ENCODE data around the gene SLC17A9. TPM values are rescaled to one million over a fixed set of nuclear protein-coding genes. Genes with fewer than 3 reads are reported as not detected.

The SLC17A9 gene
- total RNA-seq, 4 donors from 2014 or later: 0.31 to 3.9 (median 1.4) TPM

- TF ChIP-seq POLR2A (IDR thresholded peaks at IDR 0.05): no peak
- WGBS, 2 donors: 86 to 90% methylated on average over 15 to 22 of the region's 22 CpGs
Observed at GRCh38 chr20:62935968-62936585, 16.4 kb upstream of the SLC17A9 start.

DNA sequence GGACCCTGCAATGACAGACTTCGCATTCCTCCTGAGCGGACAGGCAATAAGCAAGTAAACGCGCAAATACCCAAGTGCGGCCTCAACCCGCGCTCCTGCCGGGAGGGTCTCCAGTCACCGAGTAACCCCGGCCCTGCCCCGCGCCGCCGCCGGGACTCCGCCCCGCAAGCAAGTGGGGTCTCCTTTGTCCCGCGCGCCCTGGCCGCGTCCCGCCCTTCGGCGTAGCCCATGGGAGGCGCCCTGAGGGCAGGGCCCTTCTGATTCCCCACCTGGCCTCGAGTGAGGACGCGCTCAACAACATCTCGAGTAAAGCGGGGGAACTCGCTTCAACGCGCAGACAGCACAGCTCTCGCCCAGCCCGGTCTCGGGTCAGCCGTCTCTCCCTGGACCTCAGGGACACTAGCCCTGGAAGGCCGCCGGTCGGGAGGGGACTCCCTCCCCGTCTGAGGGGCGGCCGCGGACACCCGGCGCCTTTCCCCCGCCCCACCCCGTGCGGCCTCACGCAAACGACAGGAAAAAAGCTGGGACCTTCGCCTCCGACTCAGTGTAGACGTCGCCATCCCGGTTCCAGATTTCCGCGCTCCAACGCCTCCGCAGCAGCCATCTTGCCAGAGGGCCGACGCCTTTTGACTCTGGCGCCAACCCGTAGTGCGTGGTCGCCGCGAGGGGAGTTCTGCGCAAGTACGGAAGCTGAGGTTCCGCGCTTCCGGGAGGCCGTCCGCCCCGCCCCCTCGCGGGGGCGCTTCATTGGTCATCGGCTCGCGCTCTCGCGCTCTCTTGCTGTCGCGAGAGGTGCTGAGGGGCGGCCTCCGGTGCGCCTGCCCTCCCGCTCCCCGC is 15.0 kb upstream of the SLC17A9 start:
- intact Hi-C loops (cut with DNase I): no loop called here
- peak in 3 of 4 donors; percentile 41 to 81 (median 61) for TF ChIP-seq POLR2A (IDR thresholded peaks at IDR 0.05)
- TF ChIP-seq, protein P1, sequence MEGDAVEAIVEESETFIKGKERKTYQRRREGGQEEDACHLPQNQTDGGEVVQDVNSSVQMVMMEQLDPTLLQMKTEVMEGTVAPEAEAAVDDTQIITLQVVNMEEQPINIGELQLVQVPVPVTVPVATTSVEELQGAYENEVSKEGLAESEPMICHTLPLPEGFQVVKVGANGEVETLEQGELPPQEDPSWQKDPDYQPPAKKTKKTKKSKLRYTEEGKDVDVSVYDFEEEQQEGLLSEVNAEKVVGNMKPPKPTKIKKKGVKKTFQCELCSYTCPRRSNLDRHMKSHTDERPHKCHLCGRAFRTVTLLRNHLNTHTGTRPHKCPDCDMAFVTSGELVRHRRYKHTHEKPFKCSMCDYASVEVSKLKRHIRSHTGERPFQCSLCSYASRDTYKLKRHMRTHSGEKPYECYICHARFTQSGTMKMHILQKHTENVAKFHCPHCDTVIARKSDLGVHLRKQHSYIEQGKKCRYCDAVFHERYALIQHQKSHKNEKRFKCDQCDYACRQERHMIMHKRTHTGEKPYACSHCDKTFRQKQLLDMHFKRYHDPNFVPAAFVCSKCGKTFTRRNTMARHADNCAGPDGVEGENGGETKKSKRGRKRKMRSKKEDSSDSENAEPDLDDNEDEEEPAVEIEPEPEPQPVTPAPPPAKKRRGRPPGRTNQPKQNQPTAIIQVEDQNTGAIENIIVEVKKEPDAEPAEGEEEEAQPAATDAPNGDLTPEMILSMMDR (IDR thresholded peaks at IDR 0.05): peak in 2 of 6 experiments; percentile 6 to 22
- Histone ChIP-seq H3K4me1 (peaks cover 32 to 82% (median 39%) of the 10 kb centered on the region in 3 donors), H3K27ac (peak overlapping the region; percentile 97 to 100 (median 98)), H3K27me3 (no peaks in the 10 kb centered on the region), H3K9me3 (no peaks in the 10 kb centered on the region), H3K4me3 (peak overlapping the region; percentile 70 to 99 (median 90)), H3K36me3 (peaks cover 0 to 52% (median 7%) of the 10 kb centered on the region in 3 donors)
- peak; percentile 79 for DNase-seq
- 0% methylated on average over 1 to 2 of the region's 92 CpGs for WGBS, 2 donors

More at GRCh38 chr20:62935968-62936585, 16.4 kb upstream of the SLC17A9 start:
- Histone ChIP-seq H3K27me3 (no peaks in the 10 kb centered on the region), H3K4me3 (peak overlapping the region in 3 of 4 donors; percentile 83 to 99 (median 96)), H3K9me3 (no peaks in the 10 kb centered on the region), H3K36me3 (peaks cover 0 to 42% (median 5%) of the 10 kb centered on the region in 3 donors), H3K4me1 (peaks cover 32 to 73% (median 39%) of the 10 kb centered on the region in 3 donors), H3K27ac (no peak overlapping the region)
- no peak for DNase-seq
- intact Hi-C loops (cut with DNase I): no loop called here

DNA sequence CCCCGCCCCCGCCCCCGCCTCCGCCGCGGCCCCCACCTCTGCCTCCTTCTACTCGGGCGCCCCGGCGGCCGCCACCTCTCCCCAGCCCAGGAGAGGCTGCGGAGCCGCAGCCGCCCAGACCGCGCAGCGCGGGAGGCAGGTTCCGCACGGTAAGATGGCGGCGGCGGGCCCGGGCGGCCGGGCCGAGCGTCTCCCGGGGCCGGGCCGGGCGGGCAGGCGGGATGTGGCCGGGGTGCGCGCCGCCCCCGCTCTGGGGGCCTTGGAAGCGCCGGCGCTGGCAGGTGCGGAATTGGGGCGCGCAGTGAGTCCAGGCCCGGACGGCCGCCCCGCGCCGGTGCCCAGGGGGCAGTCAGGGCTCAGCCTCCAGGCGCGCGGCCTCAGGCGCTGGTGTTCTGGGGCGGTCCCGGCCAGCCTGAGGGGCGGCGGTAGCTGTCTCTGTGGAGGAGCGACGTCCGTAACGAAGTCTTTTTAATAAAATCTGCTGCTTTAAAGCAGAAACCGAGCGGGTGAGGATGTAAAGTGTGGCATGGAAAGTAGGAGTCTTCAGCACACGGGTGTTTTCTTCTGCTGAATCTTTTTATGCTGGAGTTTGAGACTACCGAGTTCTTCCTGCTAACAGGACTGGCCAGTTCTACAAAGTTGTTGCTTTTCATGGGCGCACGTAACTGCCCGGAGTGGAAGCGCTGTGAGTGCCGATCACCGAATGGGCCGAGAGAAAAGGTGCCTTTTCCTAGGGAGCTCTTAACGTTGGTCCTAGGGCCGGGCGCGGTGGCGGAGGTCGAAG is 14.2 kb upstream of the SLC17A9 start, which contains the start of gene GID8:
GID8 (plus strand) TSS at position 43 of the 784 bp plus-strand sequence. CDS start 3,356 bp downstream, outside the sequence.
- H3K27me3 ChIP-seq: no peaks in the 10 kb centered on the region
- peak within 1 kb of the TSS; percentile 97 to 100 (median 98) for H3K27ac ChIP-seq
- intact Hi-C loops (cut with DNase I): no loop called here

DNA sequence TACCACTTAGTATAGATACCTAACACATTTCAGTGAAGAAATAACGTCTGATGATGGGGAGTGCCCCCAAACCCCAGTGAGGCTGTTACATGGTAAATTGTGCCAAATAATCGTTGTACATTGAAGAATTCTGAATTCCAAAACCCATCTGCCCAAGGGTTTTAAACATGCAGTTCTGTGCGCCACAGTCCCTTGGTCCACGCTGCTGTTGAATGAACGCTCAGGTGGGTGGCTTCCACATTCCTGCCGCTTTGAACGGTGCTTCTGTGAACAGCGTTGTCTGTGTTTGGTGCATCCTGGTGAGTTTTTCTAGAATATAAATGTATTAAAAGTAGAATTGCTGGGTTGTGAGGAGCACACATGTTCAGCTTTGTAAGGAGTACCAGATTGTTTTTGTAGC is 11.6 kb upstream of the SLC17A9 start:
- Histone ChIP-seq H3K27me3 (no peaks in the 10 kb centered on the region), H3K9me3 (no peaks in the 10 kb centered on the region), H3K27ac (no peak overlapping the region), H3K4me1 (peaks cover 24 to 52% (median 30%) of the 10 kb centered on the region in 3 donors), H3K36me3 (peaks cover 10 to 56% (median 24%) of the 10 kb centered on the region in 3 donors), H3K4me3 (no peak overlapping the region)
- no peak for TF ChIP-seq POLR2A (IDR thresholded peaks at IDR 0.05)
- TF ChIP-seq, protein P1 (IDR thresholded peaks at IDR 0.05): no peak
- intact Hi-C loops (cut with DNase I): no loop called here
- no peak for DNase-seq
- WGBS, 2 donors: 89% methylated on average over 8 of the region's 8 CpGs

More for the DNA sequence above, 14.2 kb upstream of the SLC17A9 start, which contains the start of gene GID8:
- peaks cover 1 to 52% (median 7%) of the 10 kb centered on the region in 3 donors for H3K36me3 ChIP-seq
- DNase-seq: no peak
- H3K9me3 ChIP-seq: no peaks in the 10 kb centered on the region
- WGBS, 2 donors: 0 to 1% methylated on average over 10 to 11 of the region's 79 CpGs
- H3K4me1 ChIP-seq: peaks cover 32 to 77% (median 39%) of the 10 kb centered on the region in 3 donors
- TF ChIP-seq, protein P1 (IDR thresholded peaks at IDR 0.05): no peak
- TF ChIP-seq POLR2A (IDR thresholded peaks at IDR 0.05): no peak
- H3K4me3 ChIP-seq: peak within 1 kb of the TSS; percentile 70 to 99 (median 90)

DNA sequence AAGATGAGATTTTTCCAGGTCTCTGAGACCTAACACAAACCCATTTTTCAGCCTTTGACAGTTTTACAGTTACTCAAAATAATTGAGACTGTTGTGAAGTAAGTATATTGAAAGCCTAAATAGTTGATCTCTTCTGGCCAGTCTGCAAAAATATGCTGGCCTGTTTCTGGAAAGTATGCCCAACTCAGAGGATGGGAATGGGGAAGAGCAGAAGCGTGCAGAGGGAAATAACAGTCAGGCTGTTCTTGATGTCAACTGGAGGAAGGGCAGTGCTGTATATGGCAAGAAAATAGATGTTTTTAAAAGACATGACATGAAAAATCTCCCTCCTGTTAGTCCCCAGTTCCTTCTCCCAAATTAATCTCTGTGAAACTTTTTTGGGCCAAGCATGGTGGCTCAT is 10.7 kb upstream of the SLC17A9 start:
- H3K4me1 ChIP-seq: peaks cover 16 to 43% (median 21%) of the 10 kb centered on the region in 3 donors
- 75 to 83% methylated on average over 1 of the region's 1 CpG for WGBS, 2 donors
- H3K9me3 ChIP-seq: no peaks in the 10 kb centered on the region
- TF ChIP-seq, protein P1 (IDR thresholded peaks at IDR 0.05): no peak
- TF ChIP-seq POLR2A (IDR thresholded peaks at IDR 0.05): no peak
- H3K4me3 ChIP-seq: no peak overlapping the region
- no peak overlapping the region for H3K27ac ChIP-seq
- DNase-seq: no peak
- no peaks in the 10 kb centered on the region for H3K27me3 ChIP-seq
- H3K36me3 ChIP-seq: peaks cover 18 to 65% (median 33%) of the 10 kb centered on the region in 3 donors
- intact Hi-C loops (cut with DNase I): no loop called here

Data from esophagus squamous epithelium (tissue), 5 donors.